SH-SY5Y (cell line): Measurements from ENCODE around the gene CHIA.

Experiments
- GATA2 ChIP-seq: IDR thresholded peaks from 2 replicates; pipeline ENCODE4 v1.6.1; 2011; ENCODE audit warnings: mild to moderate bottlenecking, low read depth, low read length
- GATA3 ChIP-seq: IDR thresholded peaks from 2 replicates; pipeline ENCODE4 v1.6.1; 2011; ENCODE audit warnings: low read depth, mild to moderate bottlenecking, low read length, moderate library complexity

DNA sequence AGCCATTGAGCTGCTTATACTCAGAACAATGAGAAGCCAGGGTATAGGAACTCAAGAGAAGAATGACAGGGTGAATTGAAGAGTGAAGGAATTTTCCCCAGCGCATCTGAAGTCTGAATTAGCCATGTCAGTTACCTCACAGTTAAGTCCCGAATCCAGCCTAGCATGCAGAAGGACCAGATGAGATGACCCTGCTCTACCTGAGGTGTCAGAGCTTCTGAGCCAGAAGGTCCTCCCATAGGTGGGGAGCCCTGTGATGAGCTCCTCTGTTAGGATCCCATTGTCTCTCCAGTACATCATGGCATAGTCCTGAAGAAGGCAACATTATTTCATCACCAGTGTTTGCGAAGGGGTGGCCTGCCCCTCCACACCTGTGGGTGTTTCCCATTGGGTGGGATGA is 68.7 kb downstream of the CHIA start:
- no peak for TF ChIP-seq GATA2
- TF ChIP-seq GATA3 = no peak
